GM12878 (cell line): ENCODE results near the gene STK38.
A peak's percentile ranks its signal among the peaks of the same experiment; 100 is the strongest.

Experiments
- CUX1 ChIP-seq: IDR thresholded peaks from 2 replicates; pipeline ENCODE4 v1.6.1; 2012; ENCODE audit warnings: improper control_type of control experiment, low read depth, low read length; ENCODE audit not compliant: insufficient replicate concordance
- POLR2A ChIP-seq: IDR thresholded peaks from 2 replicates; pipeline ENCODE4 v1.6.1; 2011; ENCODE audit warnings: low read depth, mild to moderate bottlenecking, low read length
- SPI1 ChIP-seq: IDR thresholded peaks from 2 replicates; pipeline ENCODE4 v1.6.1; 2011; ENCODE audit warnings: low read depth, mild to moderate bottlenecking, low read length, moderate library complexity, borderline replicate concordance; ENCODE audit not compliant: insufficient read depth
- TAF1 ChIP-seq: IDR thresholded peaks from 2 replicates; pipeline ENCODE4 v1.6.1; 2011; ENCODE audit warnings: mild to moderate bottlenecking, low read depth, low read length, borderline replicate concordance
- TF ChIP-seq, protein P1 (sequence below), 3 experiments: IDR thresholded peaks in 2 of 3; conservative IDR thresholded peaks in 1 of 3; 2 replicates each; pipeline ENCODE4 v1.5.1; 2011; ENCODE audit warnings: low read depth in 3 of 3, low read length in 3 of 3, mild to moderate bottlenecking in 3 of 3, control low read depth in 2 of 3, moderate library complexity in 2 of 3, inconsistent platforms in 1 of 3, mixed read lengths in 1 of 3; ENCODE audit not compliant: control insufficient read depth in 2 of 3, insufficient read depth in 1 of 3; ENCODE audit errors: extremely low read depth in 1 of 3
- TF ChIP-seq, protein P2 (sequence below): fragments of 450-650 bp; IDR thresholded peaks from 2 replicates; pipeline ENCODE4 v1.6.1; 2018; ENCODE audit warnings: mild to moderate bottlenecking, low read depth, moderate library complexity; ENCODE audit not compliant: partially characterized antibody
- TF ChIP-seq, protein P3 (sequence below): IDR thresholded peaks from 2 replicates; pipeline ENCODE4 v1.6.1; 2012; ENCODE audit warnings: mild to moderate bottlenecking, low read depth, low read length

- TF ChIP-seq POLR2A (peak; percentile 100), SPI1 (no peak), TAF1 (peak; percentile 93), CUX1 (no peak)
- TF ChIP-seq, protein P1, sequence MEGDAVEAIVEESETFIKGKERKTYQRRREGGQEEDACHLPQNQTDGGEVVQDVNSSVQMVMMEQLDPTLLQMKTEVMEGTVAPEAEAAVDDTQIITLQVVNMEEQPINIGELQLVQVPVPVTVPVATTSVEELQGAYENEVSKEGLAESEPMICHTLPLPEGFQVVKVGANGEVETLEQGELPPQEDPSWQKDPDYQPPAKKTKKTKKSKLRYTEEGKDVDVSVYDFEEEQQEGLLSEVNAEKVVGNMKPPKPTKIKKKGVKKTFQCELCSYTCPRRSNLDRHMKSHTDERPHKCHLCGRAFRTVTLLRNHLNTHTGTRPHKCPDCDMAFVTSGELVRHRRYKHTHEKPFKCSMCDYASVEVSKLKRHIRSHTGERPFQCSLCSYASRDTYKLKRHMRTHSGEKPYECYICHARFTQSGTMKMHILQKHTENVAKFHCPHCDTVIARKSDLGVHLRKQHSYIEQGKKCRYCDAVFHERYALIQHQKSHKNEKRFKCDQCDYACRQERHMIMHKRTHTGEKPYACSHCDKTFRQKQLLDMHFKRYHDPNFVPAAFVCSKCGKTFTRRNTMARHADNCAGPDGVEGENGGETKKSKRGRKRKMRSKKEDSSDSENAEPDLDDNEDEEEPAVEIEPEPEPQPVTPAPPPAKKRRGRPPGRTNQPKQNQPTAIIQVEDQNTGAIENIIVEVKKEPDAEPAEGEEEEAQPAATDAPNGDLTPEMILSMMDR (IDR thresholded peaks at IDR 0.05 in 2 of 3, conservative IDR thresholded peaks at IDR 0.05 in 1 of 3; ENCODE audit: control insufficient read depth in 2 of 3, extremely low read depth in 1 of 3, insufficient read depth in 1 of 3, low read depth in 3 of 3, low read length in 3 of 3): peak; percentile 20 to 43 (median 28); a peak in 3 of 6 replicates
- TF ChIP-seq, protein P2, sequence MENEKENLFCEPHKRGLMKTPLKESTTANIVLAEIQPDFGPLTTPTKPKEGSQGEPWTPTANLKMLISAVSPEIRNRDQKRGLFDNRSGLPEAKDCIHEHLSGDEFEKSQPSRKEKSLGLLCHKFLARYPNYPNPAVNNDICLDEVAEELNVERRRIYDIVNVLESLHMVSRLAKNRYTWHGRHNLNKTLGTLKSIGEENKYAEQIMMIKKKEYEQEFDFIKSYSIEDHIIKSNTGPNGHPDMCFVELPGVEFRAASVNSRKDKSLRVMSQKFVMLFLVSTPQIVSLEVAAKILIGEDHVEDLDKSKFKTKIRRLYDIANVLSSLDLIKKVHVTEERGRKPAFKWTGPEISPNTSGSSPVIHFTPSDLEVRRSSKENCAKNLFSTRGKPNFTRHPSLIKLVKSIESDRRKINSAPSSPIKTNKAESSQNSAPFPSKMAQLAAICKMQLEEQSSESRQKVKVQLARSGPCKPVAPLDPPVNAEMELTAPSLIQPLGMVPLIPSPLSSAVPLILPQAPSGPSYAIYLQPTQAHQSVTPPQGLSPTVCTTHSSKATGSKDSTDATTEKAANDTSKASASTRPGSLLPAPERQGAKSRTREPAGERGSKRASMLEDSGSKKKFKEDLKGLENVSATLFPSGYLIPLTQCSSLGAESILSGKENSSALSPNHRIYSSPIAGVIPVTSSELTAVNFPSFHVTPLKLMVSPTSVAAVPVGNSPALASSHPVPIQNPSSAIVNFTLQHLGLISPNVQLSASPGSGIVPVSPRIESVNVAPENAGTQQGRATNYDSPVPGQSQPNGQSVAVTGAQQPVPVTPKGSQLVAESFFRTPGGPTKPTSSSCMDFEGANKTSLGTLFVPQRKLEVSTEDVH: no peak
- TF ChIP-seq, protein P3, sequence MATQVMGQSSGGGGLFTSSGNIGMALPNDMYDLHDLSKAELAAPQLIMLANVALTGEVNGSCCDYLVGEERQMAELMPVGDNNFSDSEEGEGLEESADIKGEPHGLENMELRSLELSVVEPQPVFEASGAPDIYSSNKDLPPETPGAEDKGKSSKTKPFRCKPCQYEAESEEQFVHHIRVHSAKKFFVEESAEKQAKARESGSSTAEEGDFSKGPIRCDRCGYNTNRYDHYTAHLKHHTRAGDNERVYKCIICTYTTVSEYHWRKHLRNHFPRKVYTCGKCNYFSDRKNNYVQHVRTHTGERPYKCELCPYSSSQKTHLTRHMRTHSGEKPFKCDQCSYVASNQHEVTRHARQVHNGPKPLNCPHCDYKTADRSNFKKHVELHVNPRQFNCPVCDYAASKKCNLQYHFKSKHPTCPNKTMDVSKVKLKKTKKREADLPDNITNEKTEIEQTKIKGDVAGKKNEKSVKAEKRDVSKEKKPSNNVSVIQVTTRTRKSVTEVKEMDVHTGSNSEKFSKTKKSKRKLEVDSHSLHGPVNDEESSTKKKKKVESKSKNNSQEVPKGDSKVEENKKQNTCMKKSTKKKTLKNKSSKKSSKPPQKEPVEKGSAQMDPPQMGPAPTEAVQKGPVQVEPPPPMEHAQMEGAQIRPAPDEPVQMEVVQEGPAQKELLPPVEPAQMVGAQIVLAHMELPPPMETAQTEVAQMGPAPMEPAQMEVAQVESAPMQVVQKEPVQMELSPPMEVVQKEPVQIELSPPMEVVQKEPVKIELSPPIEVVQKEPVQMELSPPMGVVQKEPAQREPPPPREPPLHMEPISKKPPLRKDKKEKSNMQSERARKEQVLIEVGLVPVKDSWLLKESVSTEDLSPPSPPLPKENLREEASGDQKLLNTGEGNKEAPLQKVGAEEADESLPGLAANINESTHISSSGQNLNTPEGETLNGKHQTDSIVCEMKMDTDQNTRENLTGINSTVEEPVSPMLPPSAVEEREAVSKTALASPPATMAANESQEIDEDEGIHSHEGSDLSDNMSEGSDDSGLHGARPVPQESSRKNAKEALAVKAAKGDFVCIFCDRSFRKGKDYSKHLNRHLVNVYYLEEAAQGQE: peak; percentile 58; the same call in 1 of the 2 replicates
These were observed 46.9 kb upstream of the STK38 start, which contains the start of gene SRSF3 for GRCh38 chr6:36594029-36594815.
